Measurements from ENCODE around the gene CDH6. TPM values are rescaled to one million over a fixed set of nuclear protein-coding genes. Genes with fewer than 3 reads are reported as not detected.

The CDH6 gene
- total and polyA plus RNA-seq, 9 donors: 0.68 to 19.2 (median 2.5) TPM

DNA sequence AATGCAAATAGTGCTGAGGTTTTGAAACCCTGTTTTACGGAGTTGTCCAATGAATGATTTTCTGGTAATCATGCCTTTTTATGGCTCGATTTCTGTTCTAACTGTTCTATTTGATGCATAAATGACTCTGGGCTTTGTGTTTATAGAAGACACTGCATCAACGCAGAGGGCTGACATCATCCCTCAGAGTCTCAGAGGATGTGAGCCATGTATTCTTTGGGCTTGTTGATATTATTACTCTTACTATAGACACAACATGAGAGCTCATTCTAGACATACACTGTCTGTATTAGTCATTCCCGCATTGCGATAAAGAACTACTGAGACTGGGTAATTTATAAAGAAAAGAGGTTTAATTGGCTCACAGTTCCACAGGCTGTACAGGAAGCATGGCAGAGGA is 31.6 kb downstream of the CDH6 start:
- TF ChIP-seq POLR2A (IDR thresholded peaks at IDR 0.05): no peak
- no peak for TF ChIP-seq CTCF (IDR thresholded peaks at IDR 0.05)
- no peak for TF ChIP-seq EP300 (IDR thresholded peaks at IDR 0.05)
- no peak overlapping the region for H3K27ac ChIP-seq
- no peak overlapping the region for H3K4me3 ChIP-seq
- WGBS, 3 donors: 55 to 74% (median 63%) methylated on average over 5 of the region's 5 CpGs
- H3K27me3 ChIP-seq: no peaks in the 10 kb centered on the region
- H3K9me3 ChIP-seq: no peaks in the 10 kb centered on the region
- intact Hi-C loops (cut with DNase I): no loop called here
- no peaks in the 10 kb centered on the region for H3K4me1 ChIP-seq (ENCODE audit: insufficient read depth)
- no peaks in the 10 kb centered on the region for H3K36me3 ChIP-seq
- no peak for DNase-seq

DNA sequence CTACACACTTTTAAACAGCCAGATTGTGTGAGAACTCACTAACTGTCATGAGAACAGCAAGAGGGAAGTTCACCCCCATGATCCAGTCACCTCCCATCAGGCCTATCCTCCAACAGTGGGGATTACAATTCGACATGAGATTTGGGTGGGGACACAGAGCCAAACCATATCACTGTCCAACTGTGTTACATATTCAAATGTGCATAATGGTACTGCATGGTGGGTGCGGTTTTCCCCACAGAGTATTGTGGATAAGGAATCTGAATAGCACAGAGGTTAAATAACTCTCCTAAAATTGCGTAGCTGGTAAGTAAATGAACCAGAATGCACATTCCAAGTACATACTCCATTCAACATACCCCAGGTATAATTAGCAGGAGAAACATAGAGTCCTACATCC is 32.1 kb downstream of the CDH6 start:
- no peak for DNase-seq
- 91 to 97% (median 94%) methylated on average over 3 of the region's 3 CpGs for WGBS, 3 donors
- Histone ChIP-seq H3K4me1 (ENCODE audit: insufficient read depth) (no peaks in the 10 kb centered on the region), H3K9me3 (no peaks in the 10 kb centered on the region), H3K27ac (no peak overlapping the region), H3K4me3 (no peak overlapping the region), H3K27me3 (no peaks in the 10 kb centered on the region), H3K36me3 (no peaks in the 10 kb centered on the region)
- intact Hi-C loops (cut with DNase I): no loop called here
- TF ChIP-seq CTCF (IDR thresholded peaks at IDR 0.05) (no peak), POLR2A (IDR thresholded peaks at IDR 0.05) (no peak), EP300 (IDR thresholded peaks at IDR 0.05) (no peak)

DNA sequence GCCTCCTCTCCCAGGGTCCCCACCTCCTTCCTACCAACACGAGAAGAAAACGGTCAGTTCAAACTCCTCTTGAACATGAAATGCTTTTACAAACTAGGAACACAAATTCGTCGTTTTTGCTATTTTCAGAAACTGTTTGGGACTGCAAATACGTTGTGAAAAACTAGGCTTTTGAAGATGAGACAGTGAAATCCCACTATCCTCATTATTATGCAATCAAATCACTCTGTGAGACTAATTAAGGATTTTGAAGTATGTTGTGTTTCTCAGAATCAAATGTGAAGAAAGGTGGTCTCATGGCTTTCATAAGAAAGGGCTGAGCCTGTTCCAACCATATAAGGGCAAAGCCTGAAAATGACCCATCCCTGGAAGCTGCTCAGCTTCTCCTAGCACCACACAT is 33.2 kb downstream of the CDH6 start:
- WGBS, 3 donors: 63 to 74% (median 69%) methylated on average over 5 of the region's 5 CpGs
- intact Hi-C loops (cut with DNase I): no loop called here
- H3K4me1 ChIP-seq (ENCODE audit: insufficient read depth): no peaks in the 10 kb centered on the region
- H3K4me3 ChIP-seq: no peak overlapping the region
- DNase-seq: no peak
- no peaks in the 10 kb centered on the region for H3K36me3 ChIP-seq
- no peaks in the 10 kb centered on the region for H3K27me3 ChIP-seq
- TF ChIP-seq POLR2A (IDR thresholded peaks at IDR 0.05) (no peak), CTCF (IDR thresholded peaks at IDR 0.05) (no peak), EP300 (IDR thresholded peaks at IDR 0.05) (no peak)
- H3K9me3 ChIP-seq: no peaks in the 10 kb centered on the region
- no peak overlapping the region for H3K27ac ChIP-seq

DNA sequence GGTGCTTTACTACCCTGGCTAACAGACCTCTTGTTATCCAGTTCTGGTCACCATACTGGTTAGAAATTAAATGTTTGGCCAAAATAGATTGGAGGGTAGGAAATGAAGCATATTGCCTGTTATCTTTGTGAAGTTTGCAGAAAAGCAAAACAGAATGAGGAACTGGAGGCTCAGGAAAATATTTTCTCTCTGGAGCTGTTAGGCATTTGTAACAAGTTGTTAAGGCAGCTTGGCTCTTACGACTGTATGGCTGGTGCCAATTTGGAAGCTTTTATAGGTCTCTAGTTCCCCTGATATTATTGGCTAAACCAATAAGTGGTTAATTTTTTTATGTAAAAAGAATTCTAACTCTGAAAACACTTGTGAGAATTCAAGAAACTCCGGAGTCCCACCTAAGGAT is 35.8 kb downstream of the CDH6 start:
- H3K4me1 ChIP-seq (ENCODE audit: insufficient read depth): no peaks in the 10 kb centered on the region
- WGBS, 3 donors: 8 to 13% (median 12%) methylated on average over 2 of the region's 2 CpGs
- no peaks in the 10 kb centered on the region for H3K9me3 ChIP-seq
- no peak for DNase-seq
- H3K27ac ChIP-seq: no peak overlapping the region
- TF ChIP-seq CTCF (IDR thresholded peaks at IDR 0.05): no peak
- TF ChIP-seq POLR2A (IDR thresholded peaks at IDR 0.05): no peak
- TF ChIP-seq EP300 (IDR thresholded peaks at IDR 0.05): no peak
- no peaks in the 10 kb centered on the region for H3K36me3 ChIP-seq
- intact Hi-C loops (cut with DNase I): no loop called here
- H3K4me3 ChIP-seq: no peak overlapping the region
- no peaks in the 10 kb centered on the region for H3K27me3 ChIP-seq
